Progenitor cell of endocrine pancreas (in vitro differentiated cells): ENCODE data around the gene MEDAG. TPM values are rescaled to one million over a fixed set of nuclear protein-coding genes. Genes with fewer than 3 reads are reported as not detected.
"Not testable (repeated sequence)": the region's sequence is repeated elsewhere in the genome, so short reads cannot be mapped to it uniquely, and the experiment has no call there.

ENCODE experiments used
- DNase-seq: peaks from one replicate; pipeline ENCODE4 v3.0.0; 2021; ENCODE audit warnings: low spot score; ENCODE audit not compliant: unreplicated experiment
- H3K27ac Mint-ChIP-seq: 2 replicates; pipeline ENCODE4 v1.8.0; 2021; ENCODE audit warnings: mild to moderate bottlenecking, moderate library complexity, mixed read lengths
- H3K27me3 Mint-ChIP-seq: 2 replicates; pipeline ENCODE4 v1.8.0; 2021; ENCODE audit warnings: mixed read lengths
- H3K36me3 Mint-ChIP-seq: 2 replicates; pipeline ENCODE4 v1.8.0; 2022; ENCODE audit warnings: mixed read lengths; ENCODE audit not compliant: insufficient read depth
- H3K4me1 Mint-ChIP-seq: 2 replicates; pipeline ENCODE4 v1.8.0; 2021; ENCODE audit warnings: low read depth, mixed read lengths
- H3K4me3 Mint-ChIP-seq: 2 replicates; pipeline ENCODE4 v1.8.0; 2021; ENCODE audit warnings: low read depth, mild to moderate bottlenecking, moderate library complexity, mixed read lengths
- H3K9me3 Mint-ChIP-seq: 2 replicates; pipeline ENCODE4 v1.8.0; 2021; ENCODE audit warnings: low read depth, mixed read lengths
- total RNA-seq: library from RNA; stranded (reverse); gene quantifications from 2 replicates; pipeline ENCODE4 v1.2.1, GENCODE V29; 2021
- TF ChIP-seq, protein P1 (sequence below): fragments of 200-600 bp; sonication (generic); IDR thresholded peaks from one replicate; pipeline ENCODE4 v1.5.0; 2021; ENCODE audit warnings: antibody characterized with exemption, mild to moderate bottlenecking; ENCODE audit not compliant: unreplicated experiment

MEDAG gene
- total RNA-seq, 1 donor from 2014 or later, result not detected

DNA sequence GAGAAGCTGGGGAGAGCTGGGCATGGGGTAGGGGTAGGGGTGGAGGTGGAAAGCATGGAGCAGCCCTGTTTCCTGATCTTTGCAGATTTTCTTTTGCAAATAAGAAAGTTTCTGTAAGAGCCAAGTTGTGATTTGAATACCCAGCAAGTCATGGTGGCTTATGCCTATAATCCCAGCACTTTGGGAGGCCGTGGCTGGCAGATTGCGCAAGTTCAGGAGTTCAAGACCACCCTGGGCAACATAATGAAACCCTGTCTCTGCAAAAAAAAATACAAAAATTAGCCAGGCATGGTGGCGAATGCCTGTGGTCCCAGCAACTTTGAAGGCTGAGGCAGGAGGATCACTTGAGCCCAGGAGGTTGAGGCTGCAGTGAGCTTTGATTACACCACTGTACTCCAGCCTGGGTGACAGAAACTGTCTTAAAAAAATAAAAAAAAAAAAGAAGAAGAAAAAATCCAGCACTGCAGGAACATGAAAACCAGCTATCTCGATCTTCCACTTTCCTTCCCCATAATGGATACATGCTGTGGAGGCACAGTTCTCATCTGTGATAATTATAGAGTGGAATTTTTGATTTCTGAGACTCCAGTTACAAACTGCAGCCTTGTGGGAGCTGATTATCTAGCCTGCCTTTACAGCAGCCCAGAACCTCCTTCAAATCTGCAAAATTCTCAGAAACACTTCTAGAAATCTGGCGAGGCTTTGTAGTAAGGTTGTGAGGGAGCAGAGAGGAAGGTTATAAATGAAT lies 14.3 kb downstream of the MEDAG start:
- Mint-ChIP-seq H3K27me3 (peaks cover 39% of the 10 kb centered on the region), H3K36me3 (no peaks in the 10 kb centered on the region), H3K4me1 (no peaks in the 10 kb centered on the region), H3K27ac (no peak overlapping the region), H3K9me3 (no peaks in the 10 kb centered on the region), H3K4me3 (no peak overlapping the region)
- TF ChIP-seq, protein P1, sequence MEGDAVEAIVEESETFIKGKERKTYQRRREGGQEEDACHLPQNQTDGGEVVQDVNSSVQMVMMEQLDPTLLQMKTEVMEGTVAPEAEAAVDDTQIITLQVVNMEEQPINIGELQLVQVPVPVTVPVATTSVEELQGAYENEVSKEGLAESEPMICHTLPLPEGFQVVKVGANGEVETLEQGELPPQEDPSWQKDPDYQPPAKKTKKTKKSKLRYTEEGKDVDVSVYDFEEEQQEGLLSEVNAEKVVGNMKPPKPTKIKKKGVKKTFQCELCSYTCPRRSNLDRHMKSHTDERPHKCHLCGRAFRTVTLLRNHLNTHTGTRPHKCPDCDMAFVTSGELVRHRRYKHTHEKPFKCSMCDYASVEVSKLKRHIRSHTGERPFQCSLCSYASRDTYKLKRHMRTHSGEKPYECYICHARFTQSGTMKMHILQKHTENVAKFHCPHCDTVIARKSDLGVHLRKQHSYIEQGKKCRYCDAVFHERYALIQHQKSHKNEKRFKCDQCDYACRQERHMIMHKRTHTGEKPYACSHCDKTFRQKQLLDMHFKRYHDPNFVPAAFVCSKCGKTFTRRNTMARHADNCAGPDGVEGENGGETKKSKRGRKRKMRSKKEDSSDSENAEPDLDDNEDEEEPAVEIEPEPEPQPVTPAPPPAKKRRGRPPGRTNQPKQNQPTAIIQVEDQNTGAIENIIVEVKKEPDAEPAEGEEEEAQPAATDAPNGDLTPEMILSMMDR, result no peak
- DNase-seq, result no peak

DNA sequence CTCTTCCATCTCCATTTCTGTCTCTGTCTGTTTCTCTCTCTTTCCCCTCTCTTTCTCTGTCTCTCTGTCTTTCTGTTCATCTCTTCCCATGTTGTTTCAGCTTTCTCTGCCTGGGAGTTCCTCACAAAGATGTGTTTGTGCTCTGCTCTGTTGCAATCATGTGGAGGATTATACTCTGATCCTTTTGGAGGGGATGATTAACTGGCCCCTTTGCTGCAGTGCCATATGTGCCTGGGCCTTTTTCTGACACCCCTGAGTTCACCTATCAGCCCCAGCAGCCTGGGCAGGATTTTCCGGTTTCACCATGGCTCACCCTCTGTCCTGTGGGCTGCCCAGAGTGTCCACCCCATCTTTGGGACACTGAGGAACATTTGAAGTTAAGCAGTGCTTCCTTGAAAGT lies 17.3 kb downstream of the MEDAG start:
- Mint-ChIP-seq H3K36me3 (no peaks in the 10 kb centered on the region), H3K27ac (no peak overlapping the region), H3K4me1 (peaks cover 3% of the 10 kb centered on the region), H3K4me3 (no peak overlapping the region), H3K27me3 (peaks cover 18% of the 10 kb centered on the region), H3K9me3 (no peaks in the 10 kb centered on the region)
- TF ChIP-seq, protein P1, result no peak
- no peak for DNase-seq

DNA sequence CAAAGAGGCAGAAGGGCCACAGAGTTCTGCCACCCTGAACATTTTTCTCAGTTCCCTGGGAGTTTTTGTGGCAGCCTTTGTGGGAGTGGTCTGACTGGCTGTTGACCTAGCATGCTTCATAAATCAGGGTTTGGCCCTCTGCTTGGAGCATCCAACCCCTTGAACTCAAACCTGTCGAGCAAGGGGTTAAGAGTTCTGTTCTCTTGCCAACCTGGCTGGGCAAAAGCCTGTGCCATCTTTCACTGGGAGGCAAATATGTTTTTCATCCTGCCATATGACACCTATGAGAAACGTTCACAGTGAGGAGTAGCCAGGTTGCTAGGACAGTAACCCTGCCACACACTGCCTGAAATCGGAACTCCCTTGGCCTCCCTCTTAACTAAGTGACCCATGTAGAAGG lies 18.6 kb downstream of the MEDAG start:
- TF ChIP-seq, protein P1, result no peak
- peaks cover 16% of the 10 kb centered on the region for H3K27me3 Mint-ChIP-seq
- no peak for DNase-seq
- H3K4me3 Mint-ChIP-seq, result no peak overlapping the region
- no peak overlapping the region for H3K27ac Mint-ChIP-seq
- H3K4me1 Mint-ChIP-seq, result peaks cover 7% of the 10 kb centered on the region
- no peaks in the 10 kb centered on the region for H3K36me3 Mint-ChIP-seq
- no peaks in the 10 kb centered on the region for H3K9me3 Mint-ChIP-seq

DNA sequence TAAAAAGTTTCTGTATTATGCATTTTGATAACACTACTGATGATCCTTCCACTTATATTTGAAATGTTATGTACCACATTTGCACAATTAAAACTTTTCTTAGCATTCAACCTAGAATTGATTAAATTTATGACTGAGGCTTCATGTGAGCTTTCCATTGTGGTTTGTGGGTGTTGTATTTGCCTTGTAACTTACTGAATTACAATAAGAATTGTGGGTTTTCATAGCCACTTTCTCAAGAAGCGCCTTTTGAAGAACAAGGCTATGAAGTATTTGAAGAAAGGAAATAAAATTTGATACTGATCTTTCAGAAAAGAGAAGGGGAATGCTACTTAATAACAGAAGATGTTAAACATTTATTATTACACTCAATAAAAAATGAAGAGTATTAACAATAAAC lies 19.4 kb downstream of the MEDAG start:
- peaks cover 9% of the 10 kb centered on the region for H3K4me1 Mint-ChIP-seq
- peaks cover 16% of the 10 kb centered on the region for H3K27me3 Mint-ChIP-seq
- no peak for DNase-seq
- H3K9me3 Mint-ChIP-seq, result no peaks in the 10 kb centered on the region
- no peak overlapping the region for H3K27ac Mint-ChIP-seq
- H3K36me3 Mint-ChIP-seq, result no peaks in the 10 kb centered on the region
- H3K4me3 Mint-ChIP-seq, result no peak overlapping the region
- TF ChIP-seq, protein P1, result no peak

DNA sequence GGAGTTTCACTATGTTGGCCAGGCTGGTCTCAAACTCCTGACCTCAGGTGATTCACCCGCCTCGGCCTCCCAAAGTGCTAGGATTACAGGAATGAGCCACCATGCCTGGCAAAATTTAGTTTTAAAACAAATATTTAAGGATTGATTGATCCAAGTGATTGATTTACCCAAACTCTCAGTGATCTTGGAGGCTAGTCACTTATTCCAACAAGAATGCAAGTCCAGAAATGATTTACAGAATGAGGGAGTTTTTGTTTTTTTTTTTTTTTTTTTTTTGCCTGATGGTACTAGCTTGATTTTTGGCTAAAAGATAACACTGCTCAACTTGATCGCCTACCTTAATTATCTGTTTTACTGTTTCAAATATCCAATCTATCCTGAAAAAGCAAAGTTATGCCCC lies 20.7 kb downstream of the MEDAG start:
- H3K27me3 Mint-ChIP-seq, result peaks cover 15% of the 10 kb centered on the region
- peak overlapping the region; percentile 54 for H3K27ac Mint-ChIP-seq
- no peak overlapping the region for H3K4me3 Mint-ChIP-seq
- peaks cover 9% of the 10 kb centered on the region for H3K4me1 Mint-ChIP-seq
- H3K36me3 Mint-ChIP-seq, result no peaks in the 10 kb centered on the region
- no peak for DNase-seq
- TF ChIP-seq, protein P1, result no peak
- no peaks in the 10 kb centered on the region for H3K9me3 Mint-ChIP-seq

DNA sequence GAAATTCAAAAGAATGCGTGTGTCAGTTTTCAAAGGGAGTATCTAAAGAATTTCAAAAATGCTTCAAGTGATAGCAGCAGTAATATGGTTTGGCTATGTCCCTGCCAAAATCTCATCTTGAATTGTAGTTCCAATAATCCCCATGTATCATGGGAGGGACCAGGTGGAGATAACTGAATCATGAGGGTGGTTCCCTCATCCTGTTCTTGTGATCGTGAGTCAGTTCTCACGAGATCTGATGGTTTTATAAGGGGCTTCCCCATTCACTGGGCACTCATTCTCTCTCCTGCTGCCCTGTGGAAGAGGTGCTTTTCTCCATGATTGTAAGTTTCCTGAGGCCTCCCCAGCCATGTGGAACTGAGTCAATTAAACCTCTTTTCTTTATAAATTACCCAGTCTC lies 21.1 kb downstream of the MEDAG start:
- peaks cover 19% of the 10 kb centered on the region for H3K27me3 Mint-ChIP-seq
- H3K4me1 Mint-ChIP-seq, H3K4me3 Mint-ChIP-seq, DNase-seq, H3K9me3 Mint-ChIP-seq, H3K36me3 Mint-ChIP-seq: not testable (repeated sequence)
- peak overlapping the region; percentile 54 for H3K27ac Mint-ChIP-seq
